Stimulated activated CD4-positive, alpha-beta T cell treated with anti-CD3 and anti-CD28 coated beads, Interleukin-2, amount 100 ng/mL, for 24 hours (primary cell): ENCODE results near the gene FAT3.

Source experiments
- DNase-seq, 2 donors: peaks; one replicate each; pipeline ENCODE4 v3.0.0-alpha.2; 2020

FAT3 gene

DNA sequence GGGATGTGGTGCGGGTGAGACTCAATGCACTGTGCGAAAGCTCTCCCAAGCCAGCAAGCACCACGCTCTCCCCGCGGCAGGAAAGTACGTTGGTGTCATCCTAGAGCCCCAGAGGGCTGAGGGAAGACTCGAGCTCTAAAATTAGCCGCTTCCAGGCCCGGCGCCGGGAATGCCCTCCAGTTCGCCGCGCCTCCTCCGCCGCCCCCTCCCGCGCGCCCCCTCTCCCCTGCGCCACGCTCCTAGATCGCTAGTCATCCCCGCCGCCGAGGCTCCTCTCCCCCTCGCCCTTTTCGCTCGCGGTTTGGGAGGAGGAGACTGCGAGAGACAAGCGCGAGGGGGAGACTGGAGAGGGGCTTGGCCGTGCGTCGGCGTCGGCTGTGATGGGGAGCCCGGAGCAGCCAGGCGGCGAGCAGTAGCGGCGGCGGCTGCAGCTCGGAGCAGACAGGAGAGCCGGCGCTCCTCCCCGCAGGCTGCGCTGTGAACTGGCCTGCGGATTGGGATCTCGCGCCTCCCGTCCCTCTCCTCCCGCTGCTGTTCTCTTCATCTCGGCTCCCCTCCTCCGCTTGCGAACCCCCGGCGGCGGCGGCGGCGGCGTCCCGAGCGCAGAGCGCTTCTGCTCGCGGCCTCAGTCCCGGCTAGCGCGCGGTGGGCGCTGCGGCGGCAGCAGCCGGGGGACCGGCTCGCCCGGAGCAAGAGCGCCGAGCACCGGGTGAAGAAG lies at the start of gene FAT3:
TSS of gene FAT3 (plus strand) at position 412 of the 718 bp plus-strand sequence. CDS start 127,295 bp downstream, outside the sequence.
- DNase-seq, result no peak

DNA sequence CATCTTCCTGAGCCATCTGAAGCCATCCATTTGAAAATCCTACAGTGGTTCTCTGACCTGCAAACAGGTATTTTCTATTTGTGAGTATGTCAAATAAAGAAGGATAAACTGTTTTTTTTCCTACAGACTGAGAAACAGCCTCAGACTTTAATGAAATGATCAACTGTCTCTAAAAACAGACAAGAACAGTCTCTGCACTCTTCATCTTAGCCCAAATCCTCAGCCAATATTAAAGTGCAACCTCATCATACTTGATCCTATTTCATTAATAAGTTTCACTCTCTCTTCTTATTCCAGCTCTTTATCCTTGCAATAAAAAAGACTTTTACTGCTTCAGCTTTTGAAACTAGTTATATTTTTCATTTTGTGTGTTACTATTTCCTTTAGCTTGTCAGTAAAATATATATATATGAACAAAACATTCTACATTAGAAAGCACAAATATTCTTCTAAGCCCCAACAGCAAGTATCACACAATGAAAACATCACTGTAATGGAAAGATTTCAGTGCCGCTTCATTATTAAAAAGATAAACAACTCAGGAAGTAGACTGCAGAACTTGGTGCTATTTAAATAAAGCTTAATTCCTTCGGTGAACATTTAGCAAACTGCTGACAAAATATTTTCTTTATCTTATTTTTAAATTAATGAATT lies 45.5 kb upstream of the FAT3 start:
- no peak for DNase-seq

DNA sequence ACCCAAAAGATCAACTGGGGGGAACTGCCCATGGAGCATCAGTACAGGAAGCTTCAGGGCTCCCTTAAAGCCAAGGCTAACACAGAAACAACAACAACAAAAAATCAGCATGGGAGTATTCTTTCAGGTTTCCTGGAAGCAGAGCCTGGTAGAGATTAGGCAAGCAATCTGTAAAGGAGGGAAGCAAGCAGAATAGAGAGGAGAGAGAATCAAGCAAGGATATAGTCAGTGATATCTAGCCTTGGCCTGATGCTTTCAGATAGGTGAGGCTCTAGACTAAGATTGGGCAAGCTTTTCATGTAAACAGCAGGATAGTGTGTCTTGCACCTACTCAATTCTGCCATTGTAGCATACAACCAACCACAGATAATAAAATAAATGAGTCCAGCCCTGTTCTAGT lies 44.4 kb upstream of the FAT3 start:
- DNase-seq, result no peak

DNA sequence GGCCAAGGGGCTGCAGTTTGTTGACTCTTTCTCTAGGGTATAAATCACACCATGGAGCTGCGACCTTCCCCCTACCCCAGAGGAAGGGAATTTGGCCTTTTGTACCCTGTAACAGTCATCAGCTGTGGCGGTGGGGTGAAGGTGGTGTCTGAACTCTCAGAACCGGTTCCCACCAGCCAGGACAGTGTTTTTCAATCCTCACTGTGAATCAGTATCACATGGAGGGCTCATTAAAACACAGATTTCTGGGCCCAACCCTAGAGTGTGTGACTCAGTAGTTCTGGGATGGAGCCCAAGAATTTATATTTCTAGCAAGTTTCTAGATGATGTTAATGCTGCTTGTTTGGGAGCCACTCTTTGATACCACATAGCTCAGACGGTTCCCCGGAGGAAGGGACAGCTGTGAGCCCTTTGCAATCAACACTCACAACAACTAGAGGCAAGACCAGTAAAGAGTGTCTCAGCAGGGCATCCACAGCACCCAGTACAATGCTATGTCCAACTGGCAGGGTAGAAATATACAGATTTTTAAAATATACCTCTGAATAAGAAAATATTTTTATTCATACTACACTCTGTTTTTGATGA lies 43.9 kb upstream of the FAT3 start:
- DNase-seq, result no peak

DNA sequence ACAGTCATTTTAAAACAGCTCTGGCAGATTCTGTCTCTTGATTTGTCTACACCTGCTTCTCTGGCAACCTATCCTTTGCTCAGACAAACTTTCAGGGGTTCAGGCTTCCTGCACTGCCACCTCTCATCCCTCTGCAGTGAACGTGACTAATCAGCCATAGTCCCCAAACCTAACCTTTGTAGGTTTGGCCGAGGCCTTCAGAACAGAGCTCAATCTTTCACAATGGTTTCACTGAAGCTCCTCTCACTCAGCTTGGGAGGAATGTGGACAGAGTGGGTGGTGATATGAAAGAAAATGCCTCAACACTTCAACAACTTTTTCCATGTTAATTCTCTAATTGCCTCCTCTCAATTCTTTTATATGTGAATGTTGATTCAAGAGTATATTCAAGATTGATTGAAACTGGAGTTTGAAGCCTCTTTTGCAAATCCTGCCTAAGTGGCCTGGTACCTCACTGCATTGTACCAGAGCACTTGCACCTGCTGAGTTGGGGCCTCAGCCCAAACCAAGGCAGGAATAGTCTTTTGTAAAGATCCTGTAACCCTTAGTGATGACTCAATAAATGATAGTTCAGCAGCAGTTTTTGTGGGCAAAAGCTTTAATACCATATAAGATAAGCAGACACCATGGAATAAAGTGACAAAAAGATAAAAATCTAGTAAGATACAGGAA lies 33.9 kb upstream of the FAT3 start:
- no peak for DNase-seq

DNA sequence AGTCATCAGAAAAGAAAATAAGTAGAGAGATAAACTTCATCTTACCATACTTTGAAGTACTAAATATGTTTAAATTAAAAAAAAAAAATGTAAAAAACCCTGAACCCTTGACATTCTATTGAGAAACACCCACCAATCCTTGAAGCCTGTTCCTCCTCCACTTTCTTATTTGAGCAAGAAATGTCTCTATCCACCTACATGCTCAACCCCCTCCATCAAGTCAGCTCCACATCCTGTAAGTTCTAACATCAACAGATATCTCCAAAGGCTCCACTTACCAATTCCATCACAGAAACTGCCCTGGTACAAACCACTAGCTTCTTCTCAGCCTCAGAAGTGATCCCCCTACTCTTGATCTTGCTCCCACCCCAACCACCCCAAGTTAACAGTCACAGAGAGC lies 32.5 kb upstream of the FAT3 start:
- DNase-seq, result no peak

DNA sequence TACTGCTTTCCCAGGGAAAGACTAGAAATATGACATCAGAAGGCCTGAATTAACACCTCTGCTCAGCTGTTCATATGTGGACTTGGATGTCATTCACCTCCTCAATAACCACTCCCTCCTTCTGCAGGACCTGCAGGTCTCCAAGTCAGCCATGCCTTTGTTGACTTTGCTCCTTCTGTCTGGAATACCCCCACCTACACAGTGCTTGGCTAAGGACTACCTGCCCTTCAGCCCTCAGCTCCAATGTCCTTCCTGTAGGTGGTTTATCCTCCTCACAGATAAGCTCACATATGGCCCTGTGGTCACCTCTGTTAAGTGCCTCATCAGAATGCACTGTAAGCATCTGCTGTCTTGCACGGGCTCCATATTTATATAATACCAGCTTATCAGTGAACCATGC lies 26.4 kb upstream of the FAT3 start:
- DNase-seq, result no peak

DNA sequence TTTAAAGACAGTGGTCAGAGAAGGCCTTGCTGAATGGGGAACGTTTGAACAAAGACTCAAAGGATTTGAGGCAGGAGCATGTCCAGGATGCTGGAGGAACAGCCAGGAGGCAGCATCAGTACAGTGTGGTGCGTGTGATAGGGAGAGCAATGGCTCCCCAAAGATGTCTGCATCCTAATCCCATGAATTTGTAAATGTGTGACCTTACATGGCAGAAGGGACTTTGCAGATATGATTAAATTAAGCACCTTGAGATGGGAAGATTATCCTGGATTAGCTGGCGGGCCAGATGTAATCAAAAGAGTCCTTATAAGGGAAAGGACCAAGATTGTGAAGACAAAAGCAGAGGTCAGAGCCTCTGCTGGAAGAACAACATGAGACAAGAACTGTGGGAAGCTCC lies 24.6 kb upstream of the FAT3 start:
- DNase-seq, result no peak

DNA sequence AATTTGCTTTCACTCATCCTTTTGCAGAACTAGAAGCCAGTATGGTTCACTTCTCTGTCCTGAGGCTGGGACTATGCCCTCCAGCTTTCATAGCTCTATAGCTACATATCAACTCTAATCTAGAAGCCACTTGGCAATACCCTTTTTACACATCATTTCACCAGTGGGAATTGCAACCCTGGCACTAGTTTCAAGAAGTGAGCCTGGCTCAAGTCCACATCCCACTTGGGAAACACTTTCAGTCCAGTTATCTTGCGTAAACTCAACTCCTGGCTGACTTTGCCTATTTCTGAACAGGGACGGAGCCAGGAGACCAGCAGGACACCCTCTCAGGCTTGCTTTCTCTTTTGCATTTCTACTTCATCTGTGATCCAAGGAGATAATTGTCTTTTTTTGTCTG lies 19.9 kb upstream of the FAT3 start:
- no peak for DNase-seq

DNA sequence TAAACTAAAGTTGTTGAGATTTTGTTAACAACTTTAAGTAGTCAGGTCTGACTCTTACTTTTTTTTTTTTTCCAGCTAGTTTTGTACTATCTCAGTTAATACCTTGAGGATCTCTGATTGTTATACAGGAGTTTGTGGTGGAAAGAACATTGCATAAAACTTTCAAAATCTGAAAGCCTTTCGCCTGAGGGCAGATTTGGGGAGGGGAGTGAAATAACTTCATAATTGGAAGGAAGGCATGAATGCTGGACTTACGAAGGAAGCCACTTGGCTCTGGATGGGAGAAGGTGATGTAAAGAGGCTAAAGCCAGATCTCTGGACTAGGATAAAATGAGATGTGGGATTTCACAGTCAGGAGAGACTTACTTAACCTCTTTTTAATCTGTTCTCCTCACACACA lies 18.2 kb upstream of the FAT3 start:
- DNase-seq, result no peak

DNA sequence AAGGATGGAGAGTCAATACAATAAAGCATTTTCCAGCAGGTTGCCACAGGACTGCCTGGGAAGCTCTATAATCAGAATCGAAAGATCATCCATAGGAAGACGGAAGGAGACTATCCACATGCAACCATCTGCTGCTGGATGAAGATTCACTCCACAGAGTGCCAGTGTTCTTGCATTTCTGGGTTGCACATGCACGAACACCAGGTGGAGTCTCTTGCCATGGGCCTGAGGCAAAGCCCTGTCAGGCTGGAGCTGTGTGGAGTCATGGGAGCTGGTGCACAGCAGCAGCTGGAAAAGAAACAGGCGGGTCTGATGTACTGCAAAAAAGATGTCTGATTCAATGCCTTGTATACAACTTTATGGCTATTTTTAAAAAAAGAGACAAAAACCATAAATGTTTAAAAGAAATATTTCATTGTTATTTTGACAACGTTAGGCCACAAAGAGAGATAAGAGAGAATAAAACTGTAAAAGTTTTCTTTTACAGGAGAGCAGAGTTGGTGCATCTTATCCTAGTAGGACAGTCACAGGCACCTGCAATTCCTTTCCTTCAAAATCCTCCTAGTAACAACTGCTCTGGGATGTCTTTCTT lies 12.9 kb upstream of the FAT3 start:
- DNase-seq, result no peak

DNA sequence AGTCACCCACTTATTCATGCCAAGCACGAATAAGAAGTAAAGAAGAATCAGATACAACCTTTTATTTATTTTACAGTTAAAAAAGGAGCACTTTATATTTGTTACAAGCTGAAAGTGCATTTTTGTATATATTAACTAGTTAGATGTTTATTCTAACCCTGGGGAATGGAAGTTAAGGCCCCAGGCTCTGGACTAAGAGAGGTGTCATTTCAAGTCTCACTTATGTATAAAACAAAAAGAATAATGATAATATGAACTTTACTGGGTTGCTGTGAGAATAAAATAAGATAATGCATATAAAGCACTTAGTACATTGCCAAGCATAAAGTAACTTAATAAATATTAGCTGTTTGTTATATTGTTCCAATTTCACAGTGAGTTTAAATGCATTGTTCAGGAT lies 12.1 kb upstream of the FAT3 start:
- DNase-seq, result no peak

DNA sequence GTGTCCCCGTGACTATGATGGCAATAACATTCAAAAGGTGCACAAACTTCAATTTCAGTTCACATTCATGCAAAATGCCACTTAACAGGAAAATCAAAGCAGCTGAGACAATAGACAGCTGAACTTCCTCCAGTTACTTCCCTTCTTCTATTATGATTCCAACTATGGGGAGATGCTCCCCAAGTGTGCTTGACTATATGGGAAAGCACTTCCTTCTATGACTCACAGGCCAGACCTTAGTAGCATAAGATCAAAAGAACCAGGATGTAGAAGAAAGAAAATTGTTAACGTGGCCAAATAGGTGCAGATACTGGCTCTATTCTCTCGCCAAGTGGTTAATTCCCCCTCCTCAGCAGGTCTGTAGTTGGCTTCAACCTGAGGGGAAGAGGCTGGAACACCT lies 7.8 kb upstream of the FAT3 start:
- no peak for DNase-seq

DNA sequence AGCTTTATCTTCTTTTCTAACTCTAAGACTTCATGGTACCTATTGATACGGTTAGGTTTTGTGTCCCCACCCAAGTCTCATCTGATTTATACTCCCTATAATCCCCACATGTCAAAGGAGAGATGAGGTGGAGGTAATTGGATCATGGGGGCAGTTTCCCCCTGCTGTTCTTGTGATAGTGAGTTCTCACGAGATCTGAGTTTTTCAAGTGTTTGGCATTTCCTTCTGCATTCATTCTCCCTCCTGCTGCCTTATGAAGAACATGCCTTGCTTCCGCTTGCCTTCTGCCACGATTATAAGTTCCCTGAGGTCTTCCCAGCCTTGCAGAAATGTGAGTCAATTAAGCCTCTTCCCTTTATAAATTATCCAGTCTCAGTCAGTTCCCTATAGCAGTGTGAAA lies 5.1 kb upstream of the FAT3 start:
- DNase-seq, result no peak

DNA sequence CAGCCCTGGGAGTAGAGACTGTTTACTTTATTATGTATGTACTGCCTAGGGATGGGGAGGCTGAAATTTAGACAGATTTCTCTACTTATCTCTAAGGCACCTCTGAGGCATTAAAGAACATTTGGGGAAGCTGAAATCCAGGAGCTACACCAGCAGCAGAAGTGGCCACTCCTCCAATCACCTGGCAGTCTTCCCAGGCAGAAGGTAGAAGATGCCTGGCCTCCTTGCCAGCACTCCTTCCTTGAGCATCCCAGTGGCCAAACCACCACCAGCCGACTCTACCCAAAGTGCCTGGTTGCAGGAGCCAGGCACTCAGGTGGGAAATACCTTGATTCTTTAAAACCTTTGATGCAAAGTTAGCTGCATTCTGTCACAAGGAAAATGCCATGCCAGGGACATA lies 1.9 kb upstream of the FAT3 start:
- DNase-seq, result no peak

DNA sequence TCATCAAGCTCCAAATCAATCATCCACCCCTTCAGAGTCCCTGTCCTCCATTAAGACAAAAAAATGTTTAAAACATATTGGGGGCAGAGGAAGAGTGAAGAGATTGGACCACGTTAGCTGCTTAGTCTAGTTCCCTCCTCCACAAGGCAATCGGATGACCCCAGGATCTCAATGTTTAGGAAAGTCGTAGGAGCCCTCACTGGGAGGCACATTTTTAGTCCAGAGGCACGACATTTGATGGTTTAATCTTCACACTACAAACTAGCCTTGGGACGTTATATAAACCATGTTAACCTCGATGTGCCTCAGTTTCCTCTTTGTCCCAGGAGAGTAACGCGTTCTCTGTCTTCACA lies 588 bp upstream of the FAT3 start:
- no peak for DNase-seq

DNA sequence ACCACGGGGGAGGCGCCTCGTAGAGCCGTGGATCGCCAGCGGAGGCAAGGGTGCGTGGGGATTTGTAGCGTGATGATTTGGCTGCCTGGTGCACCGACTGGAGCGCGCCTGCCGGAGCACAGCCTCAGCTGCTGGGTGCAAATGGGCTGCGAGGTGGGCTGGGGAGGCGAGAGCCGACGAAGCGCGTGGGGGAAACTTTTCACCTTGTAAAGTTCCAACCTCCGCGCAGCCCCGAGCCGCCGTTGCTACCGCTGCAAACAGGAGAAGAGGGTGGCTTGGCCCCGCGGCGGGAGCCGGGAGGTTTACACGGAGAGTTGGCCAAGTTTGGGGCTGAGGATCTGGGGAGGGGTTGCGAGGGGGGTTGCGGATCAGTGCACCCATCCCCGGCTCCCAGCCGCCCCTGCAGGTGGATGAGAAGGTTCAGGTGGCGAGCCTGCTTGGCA lies 528 bp downstream of the FAT3 start:
- DNase-seq, result no peak

DNA sequence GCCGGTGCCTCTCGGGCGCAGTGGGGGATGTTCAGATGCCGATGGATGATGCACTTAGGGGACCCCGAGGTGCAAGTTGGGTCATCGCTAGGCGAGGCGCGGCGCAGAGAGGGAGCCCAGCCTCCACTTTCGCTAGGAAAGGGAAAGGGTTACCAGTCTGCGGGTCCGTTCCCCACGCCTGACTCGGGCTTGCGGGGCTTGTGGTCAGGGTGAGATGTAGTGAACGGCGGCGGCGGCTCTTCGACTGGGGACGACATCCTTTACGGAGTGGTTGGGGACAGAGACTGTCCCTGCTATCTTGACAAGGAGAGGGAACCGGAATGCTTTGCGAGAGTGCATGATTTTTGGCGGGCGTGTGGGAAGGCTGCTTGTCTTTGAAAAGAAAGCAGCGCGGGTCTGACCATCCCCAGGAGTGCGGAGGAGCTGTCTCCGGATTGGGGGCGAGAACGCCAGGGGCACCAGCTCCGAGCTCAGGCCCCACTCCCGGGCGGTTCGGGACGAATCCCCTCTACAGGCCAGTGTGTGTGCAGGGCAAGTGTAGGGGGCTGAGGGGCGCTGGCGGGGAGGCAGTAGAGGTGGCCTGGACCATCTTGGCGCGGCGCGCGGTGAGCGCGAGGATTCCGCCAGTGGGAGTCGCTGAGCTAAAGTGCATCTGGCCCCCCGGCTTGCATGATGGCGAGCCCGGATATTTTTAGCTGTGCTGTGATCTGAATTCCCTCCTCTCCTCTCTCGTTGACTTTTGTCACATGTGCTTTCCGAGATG lies 1.1 kb downstream of the FAT3 start:
- no peak for DNase-seq

DNA sequence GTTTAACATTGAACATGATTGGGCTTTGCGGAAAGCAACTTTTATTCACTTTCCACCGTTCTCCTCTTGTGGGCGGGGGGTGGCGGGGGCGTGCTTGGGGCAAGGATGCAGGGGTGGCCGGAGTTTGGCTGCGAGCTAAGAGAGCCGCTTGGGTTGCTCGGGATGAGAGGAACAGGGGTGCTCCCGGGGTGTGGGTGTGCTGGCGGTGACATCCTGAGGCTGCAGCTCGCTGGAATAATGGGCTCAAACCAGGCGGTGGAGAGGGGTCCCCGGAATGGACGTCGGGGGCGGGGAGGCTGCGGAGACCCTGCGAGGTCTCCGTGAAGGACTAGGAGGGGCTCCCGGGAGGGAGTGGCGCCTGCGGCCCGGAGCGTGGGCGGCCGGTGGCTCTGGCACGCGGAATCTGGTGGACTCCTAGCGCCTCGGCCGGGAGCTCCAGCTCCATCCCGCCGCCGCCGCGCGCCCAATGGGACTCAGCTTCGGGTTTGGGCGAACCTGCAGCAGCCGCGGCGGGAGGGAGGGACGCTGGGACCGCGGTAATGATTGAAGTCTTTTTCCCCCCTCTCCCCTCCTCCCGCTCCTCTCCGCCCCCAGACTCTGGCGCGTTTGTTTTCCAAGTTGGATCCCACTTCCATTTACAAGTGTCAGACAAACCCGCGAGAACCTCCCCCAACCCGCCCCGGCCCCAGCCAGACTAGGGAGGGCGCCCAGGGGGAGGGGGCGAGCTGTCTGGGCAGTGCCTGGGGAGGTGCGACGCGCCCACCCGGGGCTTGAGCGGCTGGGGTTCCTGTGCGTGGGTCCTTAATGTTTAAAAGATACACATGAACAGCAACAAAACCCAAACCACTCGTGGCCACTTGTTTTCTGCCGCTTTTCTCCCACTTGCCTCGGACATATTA lies 2.0 kb downstream of the FAT3 start:
- no peak for DNase-seq

DNA sequence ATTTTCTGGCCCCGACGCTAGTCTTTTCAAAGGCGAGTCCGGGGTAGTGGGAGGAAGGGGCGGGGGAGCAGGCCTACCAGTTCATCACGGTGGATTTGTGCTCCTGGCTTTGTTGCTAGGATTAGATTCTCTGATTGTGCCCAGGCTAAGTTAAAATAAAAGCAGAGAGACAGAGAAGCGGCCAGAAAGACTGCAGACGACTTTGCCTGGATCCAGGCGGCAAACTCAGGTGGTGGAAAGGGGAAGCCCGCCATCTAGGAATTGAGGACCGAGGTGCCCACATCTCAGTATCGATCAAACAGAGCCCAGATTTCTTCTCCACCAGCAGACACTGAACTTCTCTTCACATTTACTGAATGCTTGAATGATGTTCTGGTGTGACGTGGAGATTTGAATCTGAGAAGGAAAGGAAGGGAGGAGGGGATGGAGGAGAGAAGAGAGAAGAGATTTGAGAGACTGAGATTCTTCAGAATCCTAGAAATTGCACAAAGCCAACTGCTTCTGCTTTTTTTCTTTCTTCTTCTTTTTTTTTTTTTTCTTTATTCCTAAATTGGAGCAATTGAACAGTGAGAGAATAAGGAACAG lies 2.7 kb downstream of the FAT3 start:
- no peak for DNase-seq
